Mononuclear cell (primary cell): ENCODE data around the gene CDIP1. TPM values are rescaled to one million over a fixed set of nuclear protein-coding genes. Genes with fewer than 3 reads are reported as not detected.
"Not testable (repeated sequence)": the region's sequence is repeated elsewhere in the genome, so short reads cannot be mapped to it uniquely, and the experiment has no call there.

Experiments
- H3K27me3 ChIP-seq: 2 replicates; pipeline ENCODE4 v1.6.0; 2011; ENCODE audit warnings: low read length, control low read depth; ENCODE audit not compliant: insufficient read depth
- H3K4me1 ChIP-seq: 2 replicates; pipeline ENCODE4 v1.5.1; 2011; ENCODE audit warnings: mild to moderate bottlenecking, low read length, control low read depth; ENCODE audit not compliant: insufficient read depth
- H3K4me3 ChIP-seq: 2 replicates; pipeline ENCODE4 v1.5.1; 2011; ENCODE audit warnings: mild to moderate bottlenecking, low read length, moderate library complexity
- H3K9me3 ChIP-seq: 2 replicates; pipeline ENCODE4 v1.5.1; 2011; ENCODE audit warnings: low read depth, mild to moderate bottlenecking, control low read depth, low read length
- total RNA-seq: library from RNA; depleted of rRNA; stranded (reverse); fragments of >200 nt; gene quantifications from one replicate; pipeline ENCODE4 v1.2.3, GENCODE V29; 2012

CDIP1 gene
- total RNA-seq, result 8.0 TPM

DNA sequence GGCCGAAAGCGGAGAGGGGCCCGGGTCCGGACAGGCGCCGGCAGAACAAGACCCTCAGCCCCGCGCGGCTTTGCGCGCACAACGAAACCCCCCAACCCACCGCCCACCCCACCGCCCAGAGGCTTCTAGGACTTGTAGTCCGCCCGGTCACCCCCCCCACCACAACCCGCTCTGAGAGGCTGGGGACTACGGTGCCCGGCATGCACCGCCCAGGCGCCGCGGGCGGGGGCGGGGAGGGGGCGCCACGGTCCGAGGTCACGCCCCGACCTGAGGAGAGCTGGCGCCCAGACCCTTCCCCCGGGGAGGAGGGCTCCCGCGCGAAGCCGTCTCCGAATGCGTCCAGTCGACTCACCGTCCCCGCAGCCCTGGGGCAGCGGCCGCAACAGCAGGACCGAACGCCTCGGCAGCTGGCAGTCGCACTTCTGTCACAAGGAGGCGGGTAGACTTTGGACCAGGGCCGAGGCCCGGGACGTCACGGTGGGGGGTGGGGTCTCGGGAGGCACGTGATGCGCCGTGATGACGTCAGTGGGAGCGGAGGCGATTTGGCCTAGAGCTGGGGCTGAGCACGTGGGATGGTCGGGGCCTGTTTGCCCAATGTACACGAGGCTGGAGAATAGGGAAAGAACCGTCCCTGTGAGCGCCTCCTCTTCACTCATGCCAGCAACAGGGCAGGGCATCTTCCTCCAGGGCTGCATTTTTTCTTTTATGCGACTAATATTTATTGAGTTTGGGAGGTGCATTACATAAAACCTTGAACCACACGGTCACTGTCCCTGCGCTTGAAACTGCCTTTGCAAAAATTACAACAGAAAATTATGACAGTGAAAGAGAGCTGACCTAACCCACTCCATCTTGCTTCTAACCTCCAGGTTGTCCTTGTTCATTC, at the start of gene CDIP1:
Gene CDIP1, minus strand, starts transcription at position 424 of the 886 bp plus-strand sequence. CDS start 24,643 bp downstream, outside the sequence.
- Histone ChIP-seq H3K4me1 (peaks cover 34% of the 10 kb centered on the region), H3K9me3 (no peaks in the 10 kb centered on the region), H3K27me3 (no peaks in the 10 kb centered on the region), H3K4me3 (peak within 1 kb of the TSS; percentile 57)

DNA sequence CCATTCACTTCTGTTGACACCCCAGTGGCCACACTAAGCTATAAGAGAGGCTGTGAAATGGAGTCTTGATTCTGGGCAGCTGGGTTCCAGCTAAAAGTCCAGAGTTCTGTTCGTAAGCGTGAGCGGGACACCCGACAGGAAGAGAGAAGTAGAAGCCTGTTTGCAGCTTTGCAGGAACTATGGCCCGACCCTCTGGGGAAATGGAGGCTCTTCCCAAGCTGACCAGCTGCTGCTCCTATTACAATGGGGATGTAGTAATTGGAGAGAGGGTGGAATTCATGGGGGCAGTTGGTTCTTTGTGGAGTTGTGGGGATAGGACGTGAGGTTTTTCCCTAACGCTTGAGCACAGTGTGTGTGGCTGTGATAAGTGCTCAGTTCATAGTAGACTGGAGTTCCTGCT, 47.7 kb upstream of the CDIP1 start:
- no peaks in the 10 kb centered on the region for H3K27me3 ChIP-seq
- H3K4me3 ChIP-seq, result no peak overlapping the region
- H3K9me3 ChIP-seq, result no peaks in the 10 kb centered on the region
- H3K4me1 ChIP-seq, result no peaks in the 10 kb centered on the region

DNA sequence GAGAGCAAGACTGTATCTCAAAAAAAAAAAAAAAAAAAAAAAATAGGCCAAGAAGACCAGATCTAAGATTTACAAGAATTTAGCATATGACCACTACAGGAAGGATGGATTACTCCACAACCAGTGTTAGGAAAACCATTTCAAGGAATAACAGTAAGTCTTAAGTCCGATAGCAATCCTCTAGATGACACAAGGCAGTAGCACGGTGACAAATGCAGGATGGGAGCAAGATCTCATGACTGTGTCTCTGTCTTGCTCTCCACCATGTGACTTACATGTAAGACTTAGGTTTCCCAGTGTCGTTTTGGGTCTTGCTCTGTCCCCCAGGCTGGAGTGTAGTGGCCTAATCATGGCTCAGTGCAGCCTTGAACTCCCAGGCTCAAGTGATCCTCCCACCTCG, 45.3 kb upstream of the CDIP1 start:
- Histone ChIP-seq H3K4me3 (no peak overlapping the region), H3K27me3 (no peaks in the 10 kb centered on the region), H3K9me3 (no peaks in the 10 kb centered on the region), H3K4me1 (no peaks in the 10 kb centered on the region)

DNA sequence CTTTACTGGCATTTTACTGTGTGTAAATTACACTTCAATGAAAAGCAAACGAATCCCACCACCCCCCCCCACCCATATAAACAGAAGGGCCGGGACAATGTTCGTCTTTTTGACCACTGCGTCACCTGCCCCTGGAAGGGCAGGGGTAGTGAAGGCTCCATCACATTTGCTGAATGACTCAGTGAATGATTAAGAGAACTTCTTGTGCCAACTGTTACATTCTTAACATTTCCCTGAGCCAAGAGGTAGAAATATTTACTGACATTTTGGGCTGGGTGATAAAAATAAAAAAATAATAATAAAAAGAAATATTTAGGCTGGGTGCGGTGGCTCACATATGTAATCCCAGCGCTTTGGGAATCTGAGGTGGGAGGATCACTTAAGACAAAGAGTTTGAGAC, 41.7 kb upstream of the CDIP1 start:
- no peaks in the 10 kb centered on the region for H3K27me3 ChIP-seq
- no peaks in the 10 kb centered on the region for H3K9me3 ChIP-seq
- H3K4me3 ChIP-seq, result no peak overlapping the region
- H3K4me1 ChIP-seq, result no peaks in the 10 kb centered on the region

DNA sequence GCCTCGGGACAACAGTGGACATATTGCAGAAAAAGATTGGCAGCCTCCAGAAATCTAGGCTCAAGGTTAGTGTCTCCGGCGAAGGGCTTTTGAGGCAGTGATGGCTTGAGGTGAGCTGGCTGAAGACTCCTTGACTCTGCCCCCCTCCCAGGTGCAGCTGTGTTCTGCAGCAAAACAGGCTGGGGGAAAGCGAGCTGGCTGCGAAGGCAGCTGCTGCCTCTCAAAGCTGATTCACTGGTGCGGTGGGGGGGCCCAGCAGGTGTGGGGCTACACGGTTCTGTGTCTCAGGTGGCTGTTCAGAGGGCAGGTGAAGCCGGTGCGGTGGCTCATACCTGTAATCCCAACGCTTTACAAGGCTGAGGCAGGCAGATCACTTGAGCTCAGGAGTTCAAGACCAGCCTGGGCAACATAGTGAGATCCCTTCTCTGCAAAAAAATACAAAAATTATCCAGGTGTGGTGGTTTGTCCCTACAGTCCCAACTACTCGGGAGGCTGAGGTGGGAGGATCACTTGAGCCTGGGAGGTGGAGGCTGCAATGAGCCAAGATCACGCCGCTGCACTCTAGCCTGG, 40.5 kb upstream of the CDIP1 start:
- Histone ChIP-seq H3K27me3 (no peaks in the 10 kb centered on the region), H3K4me1 (no peaks in the 10 kb centered on the region), H3K4me3 (no peak overlapping the region), H3K9me3 (no peaks in the 10 kb centered on the region)

DNA sequence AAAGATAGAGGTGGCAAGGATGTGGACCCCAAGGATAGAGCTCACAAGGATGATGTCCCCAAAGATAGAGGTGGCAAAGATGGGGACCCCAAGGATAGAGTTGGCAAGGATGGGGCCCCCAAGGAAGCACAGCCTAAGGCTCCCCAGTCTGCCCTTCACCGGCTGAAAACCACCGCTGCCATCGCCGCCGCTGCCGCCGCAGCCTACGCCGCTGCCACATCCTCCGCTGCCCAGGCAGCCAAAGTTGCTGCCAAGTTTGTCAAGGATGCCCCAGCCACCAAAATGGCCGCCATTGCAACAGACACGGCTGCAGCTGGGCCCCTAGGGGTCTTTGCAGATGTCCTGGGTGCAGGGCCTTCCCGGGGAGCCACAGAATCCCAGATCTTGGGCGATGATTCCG, 37.4 kb upstream of the CDIP1 start:
- Histone ChIP-seq H3K27me3 (no peaks in the 10 kb centered on the region), H3K4me1 (no peaks in the 10 kb centered on the region), H3K4me3 (no peak overlapping the region), H3K9me3 (no peaks in the 10 kb centered on the region)

DNA sequence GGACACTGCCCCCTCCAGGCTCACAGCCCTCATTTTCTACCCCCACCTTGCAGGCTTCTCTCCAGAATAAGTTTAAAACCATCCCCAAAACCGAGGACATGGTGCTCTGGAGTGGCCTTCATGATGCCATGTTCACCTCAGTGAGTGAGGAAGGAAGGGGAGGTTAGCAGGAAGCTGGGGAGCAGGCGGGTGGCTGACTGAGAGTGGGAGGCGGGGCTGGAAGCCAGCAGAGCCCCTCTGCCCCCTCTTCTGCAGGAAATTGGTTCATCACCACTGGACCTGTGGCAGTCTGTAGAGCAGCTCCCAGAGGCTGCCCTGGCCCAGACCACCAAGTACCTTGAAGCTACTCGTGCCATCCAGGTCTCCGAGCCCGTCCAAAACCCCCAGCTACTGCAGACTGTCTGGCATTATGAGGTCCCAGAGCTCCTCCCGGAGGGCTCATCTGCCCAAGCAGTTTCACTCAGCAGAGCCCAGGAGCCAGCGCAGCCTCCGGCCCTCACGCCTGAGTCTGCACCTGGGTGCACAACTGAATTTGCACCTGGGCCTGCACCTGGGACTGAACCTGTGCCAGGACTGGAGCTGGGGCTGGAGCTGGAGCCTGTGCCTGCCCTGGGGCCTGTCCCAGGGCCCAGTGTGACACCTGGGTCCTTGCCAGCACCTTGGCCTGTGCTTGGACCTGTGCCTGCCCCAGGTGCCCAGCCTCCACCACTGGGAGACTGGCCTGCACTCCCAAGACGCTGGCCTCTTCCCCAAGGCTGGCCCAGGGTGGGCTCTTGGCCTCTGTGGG, 36.5 kb upstream of the CDIP1 start:
- no peaks in the 10 kb centered on the region for H3K9me3 ChIP-seq
- H3K4me3 ChIP-seq, result no peak overlapping the region
- no peaks in the 10 kb centered on the region for H3K4me1 ChIP-seq

DNA sequence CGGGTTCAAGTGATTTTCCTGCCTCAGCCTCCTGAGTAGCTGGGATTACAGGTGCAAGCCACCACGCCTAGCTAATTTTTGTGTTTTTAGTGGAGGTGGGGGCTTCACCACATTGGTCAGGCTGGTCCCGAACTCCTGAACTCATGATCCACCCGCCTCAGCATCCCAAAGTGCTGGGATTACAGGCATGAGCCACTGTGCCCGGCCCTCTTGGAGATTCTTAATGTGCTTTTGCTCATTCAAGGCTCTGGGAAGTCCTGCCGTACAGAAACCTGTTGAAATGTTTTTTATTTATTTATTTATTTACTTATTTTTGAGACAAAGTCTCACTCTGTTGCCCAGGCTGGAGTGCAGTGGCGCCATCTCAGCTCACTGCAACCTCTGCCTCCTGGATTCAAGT, 35.4 kb upstream of the CDIP1 start:
- not testable (repeated sequence) for H3K4me3 ChIP-seq, H3K27me3 ChIP-seq, H3K9me3 ChIP-seq, H3K4me1 ChIP-seq

More for the DNA sequence above, 36.5 kb upstream of the CDIP1 start:
- H3K27me3 ChIP-seq, result no peaks in the 10 kb centered on the region

DNA sequence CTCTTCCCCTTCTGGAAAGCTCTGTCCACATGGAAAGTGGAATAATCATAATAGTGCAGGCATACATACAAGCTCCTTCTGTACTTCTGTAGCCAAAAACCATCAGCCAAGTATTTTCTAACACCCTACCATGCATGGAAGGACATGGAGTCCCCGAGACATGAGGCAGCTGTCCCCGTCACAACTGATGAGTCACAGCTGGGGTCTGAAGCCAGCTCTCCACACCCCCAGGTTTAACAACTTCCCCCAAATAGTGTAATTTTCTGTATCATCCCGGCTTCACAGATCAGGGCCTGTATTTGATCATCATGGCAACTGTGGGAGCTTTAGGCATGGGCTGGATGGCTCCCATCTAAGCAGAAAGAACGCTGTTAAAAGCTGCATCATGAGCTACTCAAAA, 34.1 kb upstream of the CDIP1 start:
- Histone ChIP-seq H3K27me3 (no peaks in the 10 kb centered on the region), H3K4me1 (no peaks in the 10 kb centered on the region), H3K4me3 (no peak overlapping the region), H3K9me3 (no peaks in the 10 kb centered on the region)

DNA sequence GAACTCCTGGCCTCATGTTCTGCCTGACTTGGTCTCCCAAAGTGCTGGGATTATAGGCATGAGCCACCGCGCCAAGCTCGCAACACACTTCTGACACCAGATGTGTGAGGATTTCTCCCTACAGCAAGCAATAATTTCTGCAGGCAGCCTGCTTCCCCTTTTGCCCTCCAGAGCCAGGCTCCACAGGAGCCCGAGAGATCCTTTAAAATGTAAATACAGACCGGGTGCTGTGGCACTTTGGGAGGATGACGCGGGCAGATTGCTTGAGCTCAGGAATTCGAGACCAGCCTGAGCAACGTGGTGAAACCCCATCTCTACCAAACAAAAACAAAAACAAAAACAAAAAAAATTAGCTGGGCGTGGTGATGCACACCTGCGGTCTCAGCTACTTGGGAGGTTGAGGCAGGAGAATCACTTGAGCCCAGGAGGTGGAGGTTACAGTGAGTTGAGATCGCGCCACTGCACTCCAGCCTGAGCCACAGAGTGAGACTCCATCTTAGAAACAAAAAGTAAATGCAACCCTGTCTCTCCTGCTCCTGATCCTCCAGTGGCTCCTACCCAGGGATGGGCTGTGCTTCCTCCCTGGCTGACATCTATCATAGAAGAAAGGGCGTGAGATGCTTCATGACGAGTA, 32.2 kb upstream of the CDIP1 start:
- Histone ChIP-seq H3K4me1 (no peaks in the 10 kb centered on the region), H3K27me3 (no peaks in the 10 kb centered on the region), H3K9me3 (no peaks in the 10 kb centered on the region), H3K4me3 (no peak overlapping the region)

DNA sequence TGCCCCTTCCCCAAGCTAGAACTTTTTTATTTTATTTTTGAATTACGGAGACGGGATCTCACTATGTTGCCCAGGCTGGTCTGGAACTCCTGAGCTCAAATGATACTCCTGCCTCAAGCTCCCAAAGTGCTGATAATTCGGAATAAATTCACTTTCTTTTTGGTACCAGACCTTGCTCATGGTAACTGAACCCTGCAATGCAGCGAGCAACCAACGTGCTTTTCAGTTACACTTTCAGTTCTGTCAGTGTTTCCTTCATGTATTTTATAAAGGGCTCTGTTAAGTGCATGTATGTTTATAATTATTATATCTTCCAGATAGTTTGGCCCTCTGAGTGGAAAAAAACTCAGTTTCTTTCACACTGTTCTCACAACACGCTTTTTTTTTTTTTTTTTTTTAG, 31.5 kb upstream of the CDIP1 start:
- H3K27me3 ChIP-seq, result no peaks in the 10 kb centered on the region
- H3K4me1 ChIP-seq, result no peaks in the 10 kb centered on the region
- no peaks in the 10 kb centered on the region for H3K9me3 ChIP-seq
- no peak overlapping the region for H3K4me3 ChIP-seq

DNA sequence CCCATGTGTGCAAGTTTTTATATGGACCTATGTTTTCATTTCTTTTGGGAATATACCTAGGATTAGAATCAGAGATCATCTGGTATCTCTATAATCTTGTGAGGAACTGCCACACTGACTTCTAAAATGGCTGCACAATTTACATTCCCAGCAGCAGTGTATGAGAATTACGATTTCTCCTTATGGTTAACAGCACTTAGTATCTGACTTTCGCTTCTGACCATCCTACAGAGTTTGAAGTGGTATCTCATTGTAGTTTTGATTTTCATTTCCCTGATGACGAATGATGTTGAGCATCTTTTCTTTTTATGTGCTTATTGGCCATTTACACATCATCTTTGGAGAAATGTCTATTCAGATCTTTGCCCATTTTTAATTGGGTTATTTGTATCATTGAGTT, 27.6 kb upstream of the CDIP1 start:
- no peaks in the 10 kb centered on the region for H3K27me3 ChIP-seq
- H3K4me1 ChIP-seq, result no peaks in the 10 kb centered on the region
- H3K9me3 ChIP-seq, result no peaks in the 10 kb centered on the region
- H3K4me3 ChIP-seq, result no peak overlapping the region

DNA sequence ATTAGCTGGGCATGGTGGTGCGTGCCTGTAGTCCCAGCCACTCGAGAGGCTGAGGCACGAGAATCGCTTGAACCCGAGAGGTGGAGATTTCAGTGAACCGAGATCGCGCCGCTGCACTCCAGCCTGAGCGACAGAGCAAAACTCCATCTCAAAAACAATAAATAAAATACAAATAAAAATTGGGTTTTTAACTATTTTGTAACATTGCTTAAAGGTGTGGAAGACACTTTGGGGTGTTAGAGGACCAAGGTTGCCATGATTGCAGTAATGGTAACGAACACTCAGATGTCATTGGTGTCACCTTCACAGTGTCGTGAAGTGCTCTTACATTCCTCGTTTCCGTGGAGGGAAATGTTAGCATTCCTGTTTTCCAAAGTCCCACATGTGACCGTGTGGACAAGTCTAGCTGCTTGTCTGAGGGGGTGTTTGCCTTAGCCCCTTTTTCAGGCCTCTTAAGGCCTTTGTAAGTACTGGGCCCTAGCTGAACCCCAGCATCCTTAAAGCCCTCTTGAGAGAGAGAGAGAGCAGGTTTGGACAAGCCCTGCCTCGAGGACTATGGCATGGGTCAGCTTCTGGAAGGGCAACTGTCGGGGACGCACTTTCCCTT, 26.2 kb upstream of the CDIP1 start:
- Histone ChIP-seq H3K9me3 (no peaks in the 10 kb centered on the region), H3K4me1 (no peaks in the 10 kb centered on the region), H3K27me3 (no peaks in the 10 kb centered on the region), H3K4me3 (no peak overlapping the region)

DNA sequence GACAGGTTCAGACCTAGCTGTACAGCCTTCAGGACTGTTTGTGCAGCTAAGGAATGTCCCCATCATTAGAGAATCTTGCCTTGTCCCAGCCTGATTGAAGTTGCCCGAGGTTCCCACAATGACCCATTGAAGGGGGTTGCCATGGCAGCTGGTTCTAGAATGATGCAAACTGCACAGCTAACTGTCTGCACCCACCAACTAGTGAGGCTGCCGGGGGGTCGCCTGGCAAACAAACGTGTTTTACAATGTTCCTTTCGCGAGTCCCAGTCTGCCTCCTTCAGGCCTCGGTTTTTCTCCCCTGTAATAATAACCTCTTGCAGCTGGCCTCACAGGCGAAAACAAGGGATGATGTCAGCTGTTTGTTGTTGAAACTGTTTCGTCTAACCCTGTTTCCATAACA, 23.0 kb upstream of the CDIP1 start:
- no peaks in the 10 kb centered on the region for H3K27me3 ChIP-seq
- H3K4me1 ChIP-seq, result no peaks in the 10 kb centered on the region
- no peak overlapping the region for H3K4me3 ChIP-seq
- no peaks in the 10 kb centered on the region for H3K9me3 ChIP-seq

DNA sequence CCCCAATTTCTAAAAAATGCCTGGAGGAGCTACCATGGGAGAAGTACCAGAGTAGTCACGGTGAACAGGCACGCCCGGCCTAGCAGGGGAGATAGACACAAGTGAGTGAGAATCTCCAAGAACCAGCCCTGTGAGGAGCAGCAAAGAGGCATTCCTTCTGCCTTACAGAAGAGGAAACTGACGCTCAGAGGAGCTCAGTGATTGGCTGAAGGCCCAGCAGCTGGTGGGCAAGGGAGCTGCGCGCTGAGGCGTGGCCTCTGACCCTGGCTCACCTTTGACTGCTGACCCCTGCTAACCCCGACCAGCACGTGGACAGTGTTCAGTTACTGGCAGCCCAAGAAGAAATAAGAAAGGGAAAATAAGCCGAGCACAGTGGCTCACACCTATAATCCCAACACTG, 19.4 kb upstream of the CDIP1 start:
- Histone ChIP-seq H3K4me1 (no peaks in the 10 kb centered on the region), H3K27me3 (no peaks in the 10 kb centered on the region), H3K4me3 (no peak overlapping the region), H3K9me3 (no peaks in the 10 kb centered on the region)
